Activated naive CD4-positive, alpha-beta T cell treated with anti-CD3 and anti-CD28 coated beads, Interleukin-2, amount 10 ng/mL, durations not matched to agents 7 days and 5 days (primary cell): Measurements from ENCODE around the gene PDCD7.
"Not testable (repeated sequence)": the region's sequence is repeated elsewhere in the genome, so short reads cannot be mapped to it uniquely, and the experiment has no call there.

Source experiments
- CTCF ChIA-PET: fragments of 350-600 bp; sonication (Branson Sonifier 250); formaldehyde crosslinking; loops from one replicate; lab custom pipeline; 2021; ENCODE audit warnings: antibody characterized with exemption; lab: Charles Lee
- DNase-seq: peaks from one replicate; pipeline ENCODE4 v3.0.0-alpha.2; 2020
- H3K27ac Mint-ChIP-seq: one replicate; pipeline ENCODE4 v1.8.0; 2021; ENCODE audit warnings: mild to moderate bottlenecking, moderate library complexity, mixed read lengths
- H3K27me3 Mint-ChIP-seq: one replicate; pipeline ENCODE4 v1.8.0; 2021; ENCODE audit warnings: mild to moderate bottlenecking, mixed read lengths
- H3K36me3 Mint-ChIP-seq: one replicate; pipeline ENCODE4 v1.8.0; 2021; ENCODE audit warnings: mixed read lengths
- H3K4me1 Mint-ChIP-seq: one replicate; pipeline ENCODE4 v1.8.0; 2021; ENCODE audit warnings: mixed read lengths
- H3K4me3 Mint-ChIP-seq: one replicate; pipeline ENCODE4 v1.8.0; 2021; ENCODE audit warnings: mild to moderate bottlenecking, moderate library complexity, mixed read lengths
- H3K9me3 Mint-ChIP-seq: one replicate; pipeline ENCODE4 v1.8.0; 2021; ENCODE audit warnings: mixed read lengths

Gene PDCD7

DNA sequence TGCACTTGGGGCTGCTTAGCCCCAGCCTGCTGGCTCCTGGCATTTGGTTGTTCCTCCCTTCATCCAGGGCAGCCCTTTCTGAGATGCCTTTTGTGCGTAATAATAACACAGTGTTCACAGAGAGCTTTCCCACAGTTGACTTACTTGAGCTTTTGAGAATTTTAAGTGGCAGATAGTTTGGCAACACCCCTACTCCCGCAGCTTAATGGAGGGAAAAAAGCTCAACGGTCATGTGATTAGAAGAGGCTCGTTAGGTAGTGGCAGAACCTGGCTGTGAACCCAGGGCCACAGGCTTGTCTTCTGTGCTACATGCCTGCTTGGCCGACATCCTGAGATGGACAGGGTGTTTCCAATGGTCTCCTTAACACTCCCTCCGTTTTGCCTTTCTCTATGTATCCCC lies 52.3 kb downstream of the PDCD7 start:
- CTCF ChIA-PET: interaction anchor here (0.9 kb wide), 1 partner anchor 20 kb away, joined by 3 read pairs; no protein-coding TSS in a partner anchor
- H3K9me3 Mint-ChIP-seq: peaks cover 1% of the 10 kb centered on the region
- H3K27ac Mint-ChIP-seq: no peak overlapping the region
- DNase-seq: no peak
- H3K36me3 Mint-ChIP-seq: no peaks in the 10 kb centered on the region
- H3K27me3 Mint-ChIP-seq: peaks cover 85% of the 10 kb centered on the region
- H3K4me1 Mint-ChIP-seq: peaks cover 18% of the 10 kb centered on the region
- no peak overlapping the region for H3K4me3 Mint-ChIP-seq

DNA sequence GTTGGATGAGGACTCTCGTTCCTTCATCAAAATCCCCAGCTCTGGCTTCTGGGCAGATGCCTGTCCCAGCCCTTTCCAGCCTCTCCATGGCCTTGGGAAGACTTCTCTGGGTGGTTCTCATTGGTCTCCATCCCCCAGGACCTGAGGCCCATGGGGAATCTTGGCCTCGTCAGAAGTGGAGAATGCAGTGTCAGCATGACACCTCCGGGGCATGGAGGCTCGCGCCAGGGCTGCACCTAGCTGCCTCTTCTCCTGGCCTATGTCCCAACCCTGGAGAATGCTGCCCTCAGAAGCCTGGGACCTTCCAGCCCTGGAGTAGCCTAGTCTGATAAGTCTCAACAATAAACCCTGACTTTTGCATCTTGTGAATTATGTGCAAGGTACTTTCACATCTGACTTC lies 54.0 kb downstream of the PDCD7 start:
- no peak for DNase-seq
- peaks cover 73% of the 10 kb centered on the region for H3K27me3 Mint-ChIP-seq
- H3K4me1 Mint-ChIP-seq: peaks cover 18% of the 10 kb centered on the region
- H3K9me3 Mint-ChIP-seq: peaks cover 1% of the 10 kb centered on the region
- CTCF ChIA-PET: interaction anchor here (1.4 to 3.6 kb wide), 3 partner anchors 25 to 347 kb away, joined by 7 to 30 read pairs (median 18); no protein-coding TSS in a partner anchor
- H3K27ac Mint-ChIP-seq: no peak overlapping the region
- H3K36me3 Mint-ChIP-seq: no peaks in the 10 kb centered on the region
- no peak overlapping the region for H3K4me3 Mint-ChIP-seq

DNA sequence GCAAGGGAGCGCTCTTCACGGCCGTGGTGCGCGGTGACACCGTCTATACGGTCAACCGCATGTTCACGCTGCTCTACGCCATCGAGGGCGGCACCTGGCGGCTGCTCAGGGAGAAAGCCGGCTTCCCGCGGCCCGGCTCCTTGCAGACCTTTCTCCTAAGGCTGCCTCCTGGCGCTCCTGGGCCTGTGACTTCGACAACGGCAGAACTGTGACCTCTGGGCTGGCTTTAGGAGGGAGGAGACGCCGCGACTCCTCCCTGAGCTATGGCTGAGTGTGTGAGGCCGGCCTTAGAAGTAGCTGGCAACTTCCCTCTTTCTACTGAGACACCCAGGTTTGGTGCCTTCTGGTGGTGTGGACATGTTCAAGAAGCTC lies 55.6 kb downstream of the PDCD7 start:
- no peaks in the 10 kb centered on the region for H3K36me3 Mint-ChIP-seq
- peaks cover 16% of the 10 kb centered on the region for H3K4me1 Mint-ChIP-seq
- DNase-seq: peak; percentile 68
- CTCF ChIA-PET: interaction anchor here (0.6 to 3.6 kb wide), 9 partner anchors 9 to 300 kb away, joined by 3 to 30 read pairs (median 4); no protein-coding TSS in a partner anchor
- H3K9me3 Mint-ChIP-seq: peaks cover 1% of the 10 kb centered on the region
- H3K27ac Mint-ChIP-seq: no peak overlapping the region
- peaks cover 57% of the 10 kb centered on the region for H3K27me3 Mint-ChIP-seq
- H3K4me3 Mint-ChIP-seq: no peak overlapping the region

DNA sequence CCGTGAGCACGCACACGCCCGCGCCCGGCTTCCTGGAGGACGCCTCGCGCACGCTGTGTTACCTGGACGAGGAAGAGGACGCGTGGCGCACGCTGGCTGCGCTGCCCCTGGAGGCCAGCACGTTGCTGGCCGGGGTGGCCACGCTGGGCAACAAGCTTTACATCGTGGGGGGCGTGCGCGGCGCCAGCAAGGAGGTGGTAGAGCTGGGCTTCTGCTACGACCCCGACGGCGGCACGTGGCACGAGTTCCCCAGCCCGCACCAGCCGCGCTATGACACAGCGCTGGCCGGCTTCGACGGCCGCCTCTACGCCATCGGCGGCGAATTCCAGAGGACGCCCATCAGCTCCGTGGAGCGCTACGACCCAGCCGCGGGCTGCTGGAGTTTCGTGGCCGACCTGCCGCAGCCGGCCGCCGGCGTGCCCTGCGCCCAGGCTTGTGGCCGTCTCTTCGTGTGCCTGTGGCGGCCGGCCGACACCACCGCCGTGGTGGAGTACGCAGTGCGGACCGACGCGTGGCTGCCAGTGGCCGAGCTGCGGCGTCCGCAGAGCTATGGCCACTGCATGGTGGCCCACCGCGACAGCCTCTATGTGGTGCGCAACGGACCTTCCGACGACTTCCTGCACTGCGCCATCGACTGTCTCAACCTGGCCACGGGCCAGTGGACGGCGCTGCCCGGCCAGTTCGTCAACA lies 56.2 kb downstream of the PDCD7 start:
- Mint-ChIP-seq H3K27me3 (peaks cover 52% of the 10 kb centered on the region), H3K36me3 (no peaks in the 10 kb centered on the region), H3K9me3 (peaks cover 1% of the 10 kb centered on the region), H3K4me1 (peaks cover 11% of the 10 kb centered on the region), H3K27ac (no peak overlapping the region), H3K4me3 (no peak overlapping the region)
- DNase-seq: no peak
- CTCF ChIA-PET: interaction anchor here (0.9 to 3.6 kb wide), 5 partner anchors 23 to 44 kb away, joined by 3 to 30 read pairs (median 4); no protein-coding TSS in a partner anchor

DNA sequence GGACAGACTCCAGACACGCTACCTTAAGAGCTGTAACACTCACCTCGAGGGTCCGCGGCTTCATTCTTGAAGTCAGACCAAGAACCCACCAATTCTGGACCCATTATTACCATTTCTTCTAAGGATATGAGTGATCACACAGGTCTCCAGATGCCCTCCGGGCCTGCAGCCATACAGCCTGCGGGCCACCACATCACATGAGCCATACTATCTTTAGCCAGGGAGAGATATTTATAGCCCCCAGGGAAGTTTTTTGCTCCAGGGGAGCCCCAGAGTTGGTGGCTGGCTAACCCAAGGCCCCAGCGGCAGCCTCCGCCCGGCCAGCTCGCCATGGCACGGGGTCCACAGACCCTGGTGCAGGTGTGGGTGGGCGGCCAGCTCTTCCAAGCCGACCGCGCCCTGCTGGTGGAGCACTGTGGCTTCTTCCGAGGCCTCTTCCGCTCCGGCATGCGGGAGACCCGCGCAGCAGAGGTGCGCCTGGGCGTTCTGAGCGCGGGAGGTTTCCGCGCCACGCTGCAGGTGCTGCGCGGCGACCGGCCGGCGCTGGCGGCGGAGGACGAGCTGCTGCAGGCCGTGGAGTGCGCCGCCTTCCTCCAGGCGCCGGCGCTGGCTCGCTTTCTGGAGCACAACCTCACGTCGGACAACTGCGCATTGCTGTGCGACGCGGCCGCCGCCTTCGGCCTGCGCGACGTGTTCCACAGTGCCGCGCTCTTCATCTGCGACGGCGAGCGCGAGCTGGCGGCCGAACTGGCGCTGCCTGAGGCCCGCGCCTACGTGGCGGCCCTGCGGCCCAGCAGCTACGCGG lies 56.9 kb downstream of the PDCD7 start, which contains the start of gene KBTBD13:
TSS of gene KBTBD13 (plus strand) at position 261 of the 805 bp plus-strand sequence. CDS start at position 331, 70 bp downstream.
- Mint-ChIP-seq H3K4me3 (no peak within 1 kb of the TSS), H3K27me3 (peaks cover 50% of the 10 kb centered on the region), H3K36me3 (no peaks in the 10 kb centered on the region), H3K9me3 (peaks cover 1% of the 10 kb centered on the region), H3K4me1 (peaks cover 7% of the 10 kb centered on the region), H3K27ac (no peak within 1 kb of the TSS)
- no peak for DNase-seq
- CTCF ChIA-PET: interaction anchor here (1.2 to 3.6 kb wide), 4 partner anchors 10 to 43 kb away, joined by 3 to 30 read pairs (median 11); no protein-coding TSS in a partner anchor

DNA sequence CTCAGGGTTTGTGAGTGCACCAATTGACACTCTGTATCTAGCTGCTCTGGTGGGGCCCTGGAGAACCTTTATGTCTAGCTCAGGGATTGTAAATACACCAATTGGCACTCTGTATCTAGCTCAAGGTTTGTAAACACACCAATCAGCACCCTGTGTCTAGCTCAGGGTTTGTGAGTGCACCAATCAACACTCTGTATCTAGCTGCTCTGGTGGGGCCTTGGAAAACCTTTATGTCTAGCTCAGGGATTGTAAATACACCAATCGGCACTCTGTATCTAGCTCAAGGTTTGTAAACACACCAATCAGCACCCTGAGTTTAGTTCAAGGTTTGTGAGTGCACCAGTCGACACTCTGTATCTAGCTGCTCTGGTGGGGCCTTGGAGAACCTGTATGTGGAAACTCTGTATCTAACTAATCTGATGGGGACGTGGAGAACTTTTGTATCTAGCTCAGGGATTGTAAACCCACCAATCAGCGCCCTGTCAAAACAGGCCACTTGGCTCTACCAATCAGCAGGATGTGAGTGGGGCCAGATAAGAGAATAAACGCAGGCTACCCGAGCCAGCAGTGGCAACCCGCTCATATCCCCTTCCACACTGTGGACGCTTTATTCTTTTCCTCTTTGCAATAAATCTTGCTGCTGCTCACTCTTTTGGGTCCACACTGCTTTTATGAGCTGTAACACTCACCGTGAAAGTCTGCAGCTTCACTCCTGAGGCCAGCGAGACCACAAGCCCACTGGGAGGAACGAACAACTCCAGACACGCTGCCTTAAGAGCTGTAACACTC lies 57.8 kb downstream of the PDCD7 start:
- H3K9me3 Mint-ChIP-seq, H3K27ac Mint-ChIP-seq, H3K4me3 Mint-ChIP-seq, DNase-seq, H3K36me3 Mint-ChIP-seq, H3K4me1 Mint-ChIP-seq: not testable (repeated sequence)
- CTCF ChIA-PET: interaction anchor here (0.7 to 1.2 kb wide), 3 partner anchors 9 to 560 kb away, joined by 3 read pairs; partner anchors contain the start of gene RASL12
- H3K27me3 Mint-ChIP-seq: peaks cover 51% of the 10 kb centered on the region

DNA sequence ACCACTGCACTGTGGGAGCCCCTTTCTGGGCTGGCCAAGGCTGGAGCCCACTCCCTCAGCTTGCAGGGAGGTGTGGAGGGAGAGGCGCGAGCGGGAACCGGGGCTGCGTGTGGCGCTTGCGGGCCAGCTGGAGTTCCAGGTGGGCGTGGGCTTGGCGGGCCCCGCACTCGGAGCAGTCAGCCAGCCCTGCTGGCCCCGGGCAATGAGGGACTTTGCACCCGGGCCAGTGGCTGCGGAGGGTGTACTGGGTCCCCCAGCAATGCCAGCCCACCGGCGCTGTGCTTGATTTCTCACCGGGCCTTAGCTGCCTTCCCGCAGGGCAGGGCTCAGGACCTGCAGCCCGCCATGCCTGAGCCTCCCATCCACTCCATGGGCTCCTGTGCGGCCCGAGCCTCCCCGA lies 58.7 kb downstream of the PDCD7 start:
- not testable (repeated sequence) for DNase-seq, H3K9me3 Mint-ChIP-seq, H3K27ac Mint-ChIP-seq, H3K4me1 Mint-ChIP-seq, H3K36me3 Mint-ChIP-seq, H3K4me3 Mint-ChIP-seq
- peaks cover 53% of the 10 kb centered on the region for H3K27me3 Mint-ChIP-seq
- CTCF ChIA-PET: interaction anchor here (0.7 kb wide), 1 partner anchor 559 kb away, joined by 3 read pairs; no protein-coding TSS in a partner anchor

DNA sequence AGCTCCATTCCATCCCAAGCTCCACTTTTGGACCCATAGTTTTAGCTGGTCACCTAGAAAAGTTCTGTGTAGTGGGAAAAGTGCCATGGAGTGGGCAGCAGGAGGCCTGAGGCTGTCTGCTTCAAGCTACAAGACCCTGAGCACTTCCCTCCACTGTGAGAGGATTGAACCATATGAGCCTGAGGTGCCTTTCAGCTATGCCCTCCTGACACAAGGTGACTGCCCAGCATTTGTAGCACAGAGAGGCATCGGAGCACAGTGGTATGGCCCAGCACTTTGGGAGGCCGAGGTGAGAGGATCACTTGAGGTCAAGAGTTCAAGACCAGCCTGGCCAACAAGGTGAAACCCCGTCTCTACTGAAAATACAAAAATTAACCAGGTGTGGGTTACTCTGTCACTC lies 61.0 kb downstream of the PDCD7 start:
- H3K9me3 Mint-ChIP-seq: no peaks in the 10 kb centered on the region
- H3K4me1 Mint-ChIP-seq: peaks cover 6% of the 10 kb centered on the region
- no peak for DNase-seq
- no peaks in the 10 kb centered on the region for H3K36me3 Mint-ChIP-seq
- H3K4me3 Mint-ChIP-seq: no peak overlapping the region
- peaks cover 51% of the 10 kb centered on the region for H3K27me3 Mint-ChIP-seq
- no peak overlapping the region for H3K27ac Mint-ChIP-seq
- CTCF ChIA-PET: no interaction called here

DNA sequence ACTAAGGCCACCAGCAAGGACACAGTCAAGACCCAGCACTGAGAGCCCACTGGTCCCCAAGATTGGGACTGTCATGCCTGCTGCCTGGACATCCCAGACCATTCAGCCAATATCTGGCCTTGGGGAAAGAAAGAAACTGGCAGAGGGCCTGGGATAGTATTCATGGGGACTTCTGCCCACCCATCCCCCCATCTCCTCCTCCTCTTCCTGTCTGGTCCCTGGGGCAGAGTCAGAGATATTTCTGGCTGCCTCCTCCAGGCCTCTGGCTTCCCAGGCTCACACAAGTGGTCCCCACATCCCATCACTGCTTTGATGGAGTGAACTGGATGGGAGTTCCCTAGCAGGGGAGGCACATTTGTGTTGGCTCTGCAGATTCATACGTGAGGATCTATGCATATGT lies 61.6 kb downstream of the PDCD7 start:
- H3K36me3 Mint-ChIP-seq: no peaks in the 10 kb centered on the region
- peaks cover 5% of the 10 kb centered on the region for H3K4me1 Mint-ChIP-seq
- CTCF ChIA-PET: no interaction called here
- peaks cover 52% of the 10 kb centered on the region for H3K27me3 Mint-ChIP-seq
- DNase-seq: no peak
- no peak overlapping the region for H3K27ac Mint-ChIP-seq
- H3K9me3 Mint-ChIP-seq: no peaks in the 10 kb centered on the region
- no peak overlapping the region for H3K4me3 Mint-ChIP-seq

DNA sequence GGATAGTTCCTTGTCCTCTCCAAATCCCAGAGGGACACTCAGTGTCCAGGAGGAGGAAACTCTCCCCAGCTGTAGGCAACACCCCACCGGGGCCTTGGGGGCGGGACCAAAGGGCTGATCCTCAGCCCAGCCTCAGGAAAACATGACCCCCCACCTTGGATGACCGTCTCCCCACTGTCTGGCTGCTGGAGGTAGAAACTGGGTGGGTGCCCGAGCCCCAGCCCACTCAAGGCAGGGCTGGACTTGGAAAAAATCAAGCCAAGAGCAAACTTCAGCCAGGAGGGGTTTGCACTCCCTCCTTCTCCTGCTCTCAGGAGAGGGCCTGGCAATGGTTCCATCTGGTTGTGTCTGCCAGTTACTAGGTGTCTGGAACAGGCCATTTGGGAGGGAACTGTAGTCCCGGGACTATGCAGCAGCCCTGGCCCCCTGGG lies 62.2 kb downstream of the PDCD7 start:
- Mint-ChIP-seq H3K4me3 (no peak overlapping the region), H3K9me3 (no peaks in the 10 kb centered on the region), H3K36me3 (no peaks in the 10 kb centered on the region), H3K27me3 (peaks cover 58% of the 10 kb centered on the region), H3K27ac (no peak overlapping the region), H3K4me1 (peaks cover 5% of the 10 kb centered on the region)
- CTCF ChIA-PET: no interaction called here
- no peak for DNase-seq

DNA sequence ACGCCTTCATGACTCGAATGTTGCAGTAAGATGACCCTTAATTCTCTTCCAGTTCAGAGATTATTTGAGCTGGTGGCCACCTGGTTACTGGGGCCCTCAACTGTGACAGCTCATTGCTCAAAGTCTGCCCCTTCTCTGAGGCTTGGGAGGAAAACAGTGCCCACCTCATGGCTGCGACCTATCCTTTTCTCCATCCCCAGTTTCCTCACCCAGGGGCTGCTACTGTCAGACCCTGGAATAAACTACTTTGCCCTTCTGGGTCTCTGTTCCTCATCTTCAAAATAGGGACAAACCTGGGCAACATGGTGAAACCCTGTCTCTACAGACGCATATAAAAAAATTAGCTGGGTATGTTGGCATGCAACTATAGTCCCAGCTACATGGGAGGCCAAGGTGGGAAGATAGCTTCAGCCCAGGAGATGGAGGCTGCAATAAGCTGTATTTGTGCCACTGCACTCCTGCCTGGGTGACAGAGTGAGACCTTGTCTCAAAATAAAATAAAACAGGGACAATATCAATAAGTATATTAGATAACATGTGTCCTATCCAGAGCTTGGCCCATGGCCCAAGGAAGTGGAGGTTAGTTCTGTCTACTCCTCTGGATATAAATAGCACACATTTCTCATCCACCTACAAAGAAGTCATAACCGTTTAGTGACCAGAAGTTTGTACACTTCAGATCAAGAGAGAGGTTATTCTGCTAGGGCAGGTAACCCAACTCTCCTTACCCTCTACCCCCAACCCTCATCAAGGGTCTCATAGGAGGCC lies 63.6 kb downstream of the PDCD7 start:
- Mint-ChIP-seq H3K4me3 (no peak overlapping the region), H3K27me3 (peaks cover 69% of the 10 kb centered on the region), H3K9me3 (no peaks in the 10 kb centered on the region), H3K4me1 (peaks cover 5% of the 10 kb centered on the region), H3K36me3 (no peaks in the 10 kb centered on the region), H3K27ac (no peak overlapping the region)
- CTCF ChIA-PET: interaction anchor here (0.9 to 2.1 kb wide), 4 partner anchors 9 to 36 kb away, joined by 3 to 7 read pairs (median 4); no protein-coding TSS in a partner anchor
- no peak for DNase-seq

DNA sequence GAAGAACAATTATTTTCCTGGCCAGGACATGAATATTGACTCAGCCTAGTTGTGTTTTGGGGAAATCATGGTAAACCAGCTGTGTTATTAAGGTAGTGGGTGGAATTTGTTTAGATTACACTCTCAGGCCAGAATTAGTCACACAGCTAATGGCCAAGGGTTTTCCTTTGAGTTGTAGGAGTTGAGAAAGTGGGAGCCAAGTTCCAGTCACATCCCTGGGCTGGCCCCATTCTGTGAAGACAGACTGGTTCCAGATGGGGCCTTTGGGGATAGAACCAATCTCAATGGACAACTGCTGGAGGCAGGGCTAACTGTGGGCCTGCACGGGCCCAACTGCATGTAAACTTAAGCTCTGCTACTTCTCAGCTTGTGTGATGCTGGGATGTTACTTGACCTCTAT lies 64.4 kb downstream of the PDCD7 start:
- no peaks in the 10 kb centered on the region for H3K9me3 Mint-ChIP-seq
- no peak for DNase-seq
- H3K4me3 Mint-ChIP-seq: no peak overlapping the region
- CTCF ChIA-PET: interaction anchor here (0.9 to 2.1 kb wide), 5 partner anchors 9 to 99 kb away, joined by 3 to 7 read pairs (median 4); no protein-coding TSS in a partner anchor
- H3K4me1 Mint-ChIP-seq: peaks cover 5% of the 10 kb centered on the region
- H3K27ac Mint-ChIP-seq: no peak overlapping the region
- H3K36me3 Mint-ChIP-seq: no peaks in the 10 kb centered on the region
- H3K27me3 Mint-ChIP-seq: peaks cover 76% of the 10 kb centered on the region

DNA sequence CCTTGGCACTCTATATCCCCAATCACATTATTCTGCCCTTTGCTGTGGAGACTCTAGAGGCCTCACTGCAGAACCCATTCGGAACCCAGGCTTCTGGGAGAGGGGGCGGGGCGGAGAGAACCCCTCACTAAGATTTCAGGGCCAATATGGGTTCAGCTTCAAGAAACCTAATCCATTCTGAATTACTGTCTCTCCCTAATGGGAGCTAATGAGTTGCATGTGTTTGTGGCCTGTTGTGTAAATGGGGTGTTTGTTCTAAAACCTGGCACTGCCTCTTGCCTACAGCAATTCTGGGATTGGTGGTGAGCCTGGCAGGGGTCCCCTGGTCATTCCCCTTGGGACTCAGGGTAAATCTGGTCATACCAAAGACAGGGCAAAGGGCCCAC lies 65.2 kb downstream of the PDCD7 start:
- Mint-ChIP-seq H3K4me1 (peaks cover 5% of the 10 kb centered on the region), H3K9me3 (no peaks in the 10 kb centered on the region), H3K4me3 (no peak overlapping the region), H3K36me3 (no peaks in the 10 kb centered on the region), H3K27me3 (peaks cover 79% of the 10 kb centered on the region), H3K27ac (no peak overlapping the region)
- DNase-seq: no peak
- CTCF ChIA-PET: interaction anchor here (1.1 to 1.7 kb wide), 2 partner anchors 10 to 98 kb away, joined by 3 to 4 read pairs; no protein-coding TSS in a partner anchor
